MM.1S (cell line): ENCODE data around the gene SLC24A4.

ENCODE experiments used
- DNase-seq: peaks from one replicate; pipeline ENCODE4 v3.0.0-alpha.2; 2015
- H2AFZ ChIP-seq: fragments of 300-600 bp; sonication (generic); 2 replicates; pipeline ENCODE4 v1.6.0; 2016; ENCODE audit warnings: antibody characterized with exemption, low read length
- H3F3A ChIP-seq: fragments of 300-600 bp; sonication (generic); 2 replicates; pipeline ENCODE4 v1.6.1; 2016; ENCODE audit warnings: mild to moderate bottlenecking, antibody characterized with exemption, low read length, moderate library complexity, mixed read lengths; ENCODE audit not compliant: insufficient read depth
- H3K27ac ChIP-seq: fragments of 300-600 bp; sonication (generic); 2 replicates; pipeline ENCODE4 v1.5.1; 2016; ENCODE audit warnings: mild to moderate bottlenecking, low read length
- H3K27me3 ChIP-seq: fragments of 300-600 bp; sonication (generic); replicated peaks from 2 replicates; pipeline ENCODE4 v1.6.0; 2016; ENCODE audit warnings: low read length; ENCODE audit not compliant: insufficient read depth
- H3K36me3 ChIP-seq: fragments of 300-600 bp; sonication (generic); replicated peaks from 2 replicates; pipeline ENCODE4 v1.6.1; 2016; ENCODE audit warnings: mild to moderate bottlenecking, low read length, mixed read lengths; ENCODE audit not compliant: insufficient read depth
- H3K4me1 ChIP-seq: fragments of 300-600 bp; sonication (generic); 2 replicates; pipeline ENCODE4 v1.6.1; 2016; ENCODE audit warnings: low read length, mixed read lengths
- H3K4me2 ChIP-seq: fragments of 300-600 bp; sonication (generic); 2 replicates; pipeline ENCODE4 v1.6.0; 2016; ENCODE audit warnings: low read depth, low read length
- H3K4me3 ChIP-seq: fragments of 300-600 bp; sonication (generic); 2 replicates; pipeline ENCODE4 v1.5.1; 2016; ENCODE audit warnings: low read length, mixed read lengths
- H3K79me2 ChIP-seq: fragments of 300-600 bp; sonication (generic); 2 replicates; pipeline ENCODE4 v1.6.1; 2016; ENCODE audit warnings: mixed run types, low read length, mixed read lengths
- H3K9ac ChIP-seq: fragments of 300-600 bp; sonication (generic); 2 replicates; pipeline ENCODE4 v1.6.1; 2016; ENCODE audit warnings: low read length, mixed read lengths
- H3K9me2 ChIP-seq: fragments of 300-600 bp; sonication (generic); replicated peaks from 2 replicates; pipeline ENCODE4 v1.6.1; 2016; ENCODE audit warnings: mild to moderate bottlenecking, low read length, mixed read lengths; ENCODE audit not compliant: insufficient read depth
- H3K9me3 ChIP-seq: fragments of 300-600 bp; sonication (generic); replicated peaks from 2 replicates; pipeline ENCODE4 v1.6.1; 2016; ENCODE audit warnings: mild to moderate bottlenecking, low read length, mixed read lengths; ENCODE audit not compliant: insufficient read depth
- H4K20me1 ChIP-seq: fragments of 300-600 bp; sonication (generic); 2 replicates; pipeline ENCODE4 v1.6.1; 2016; ENCODE audit warnings: mild to moderate bottlenecking, low read length, moderate library complexity, mixed read lengths; ENCODE audit not compliant: insufficient read depth
- EZH2 ChIP-seq: fragments of 300-600 bp; sonication (generic); optimal IDR thresholded peaks from 2 replicates; pipeline ENCODE3; 2017; ENCODE audit warnings: low read depth, mild to moderate bottlenecking, antibody characterized with exemption, low read length, mixed read lengths
- EZH2phosphoT487 ChIP-seq: fragments of 300-600 bp; sonication (generic); IDR thresholded peaks from 2 replicates; pipeline ENCODE4 v1.6.1; 2018; ENCODE audit warnings: antibody characterized with exemption, low read length
- TF ChIP-seq, protein P1 (sequence below): fragments of 300-600 bp; sonication (generic); IDR thresholded peaks from 2 replicates; pipeline ENCODE4 v1.5.1; 2016; ENCODE audit warnings: antibody characterized with exemption, low read length, mixed read lengths

SLC24A4 gene

GRCh38 chr14:92473261-92473968 is 150.4 kb downstream of the SLC24A4 start:
- no peak for DNase-seq
- TF ChIP-seq, protein P1, sequence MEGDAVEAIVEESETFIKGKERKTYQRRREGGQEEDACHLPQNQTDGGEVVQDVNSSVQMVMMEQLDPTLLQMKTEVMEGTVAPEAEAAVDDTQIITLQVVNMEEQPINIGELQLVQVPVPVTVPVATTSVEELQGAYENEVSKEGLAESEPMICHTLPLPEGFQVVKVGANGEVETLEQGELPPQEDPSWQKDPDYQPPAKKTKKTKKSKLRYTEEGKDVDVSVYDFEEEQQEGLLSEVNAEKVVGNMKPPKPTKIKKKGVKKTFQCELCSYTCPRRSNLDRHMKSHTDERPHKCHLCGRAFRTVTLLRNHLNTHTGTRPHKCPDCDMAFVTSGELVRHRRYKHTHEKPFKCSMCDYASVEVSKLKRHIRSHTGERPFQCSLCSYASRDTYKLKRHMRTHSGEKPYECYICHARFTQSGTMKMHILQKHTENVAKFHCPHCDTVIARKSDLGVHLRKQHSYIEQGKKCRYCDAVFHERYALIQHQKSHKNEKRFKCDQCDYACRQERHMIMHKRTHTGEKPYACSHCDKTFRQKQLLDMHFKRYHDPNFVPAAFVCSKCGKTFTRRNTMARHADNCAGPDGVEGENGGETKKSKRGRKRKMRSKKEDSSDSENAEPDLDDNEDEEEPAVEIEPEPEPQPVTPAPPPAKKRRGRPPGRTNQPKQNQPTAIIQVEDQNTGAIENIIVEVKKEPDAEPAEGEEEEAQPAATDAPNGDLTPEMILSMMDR = no peak
- TF ChIP-seq EZH2 (no peak), EZH2phosphoT487 (no peak)
- H3K4me2 ChIP-seq = no peak overlapping the region

GRCh38 chr14:92473969-92474535 is 151.1 kb downstream of the SLC24A4 start:
- no peak overlapping the region for H3K27ac ChIP-seq

More at GRCh38 chr14:92473261-92473968, 150.4 kb downstream of the SLC24A4 start:
- no peak overlapping the region for H2AFZ ChIP-seq
- no peaks in the 10 kb centered on the region for H3K27me3 ChIP-seq
- no peaks in the 10 kb centered on the region for H3F3A ChIP-seq
- no peaks in the 10 kb centered on the region for H3K9me2 ChIP-seq
- no peaks in the 10 kb centered on the region for H3K36me3 ChIP-seq
- no peak overlapping the region for H3K9ac ChIP-seq
- no peaks in the 10 kb centered on the region for H3K4me1 ChIP-seq
- H3K4me3 ChIP-seq = no peak overlapping the region
- no peaks in the 10 kb centered on the region for H3K9me3 ChIP-seq
- H3K27ac ChIP-seq = no peak overlapping the region
- H3K79me2 ChIP-seq = no peaks in the 10 kb centered on the region
- no peaks in the 10 kb centered on the region for H4K20me1 ChIP-seq

GRCh38 chr14:92475037-92475436 is 152.1 kb downstream of the SLC24A4 start:
- Histone ChIP-seq H3K9me3 (no peaks in the 10 kb centered on the region), H3K4me1 (no peaks in the 10 kb centered on the region), H3K79me2 (no peaks in the 10 kb centered on the region), H3K9me2 (no peaks in the 10 kb centered on the region), H3K4me2 (no peak overlapping the region), H3K27ac (no peak overlapping the region), H3K27me3 (no peaks in the 10 kb centered on the region), H4K20me1 (no peaks in the 10 kb centered on the region), H3F3A (no peaks in the 10 kb centered on the region), H2AFZ (no peak overlapping the region), H3K4me3 (no peak overlapping the region), H3K36me3 (no peaks in the 10 kb centered on the region), H3K9ac (no peak overlapping the region)
- DNase-seq = no peak
- TF ChIP-seq, protein P1 = no peak
- TF ChIP-seq EZH2 (no peak), EZH2phosphoT487 (no peak)

More at GRCh38 chr14:92473969-92474535, 151.1 kb downstream of the SLC24A4 start:
- H3K27me3 ChIP-seq = no peaks in the 10 kb centered on the region
- H3K9me2 ChIP-seq = no peaks in the 10 kb centered on the region
- no peak overlapping the region for H3K4me2 ChIP-seq
- no peaks in the 10 kb centered on the region for H4K20me1 ChIP-seq
- no peak for DNase-seq
- no peak overlapping the region for H2AFZ ChIP-seq
- H3K36me3 ChIP-seq = no peaks in the 10 kb centered on the region
- H3K9ac ChIP-seq = no peak overlapping the region
- no peaks in the 10 kb centered on the region for H3F3A ChIP-seq
- no peaks in the 10 kb centered on the region for H3K9me3 ChIP-seq
- no peak overlapping the region for H3K4me3 ChIP-seq
- H3K4me1 ChIP-seq = no peaks in the 10 kb centered on the region
- TF ChIP-seq EZH2phosphoT487 (no peak), EZH2 (no peak)
- TF ChIP-seq, protein P1 = no peak
- H3K79me2 ChIP-seq = no peaks in the 10 kb centered on the region
